AG10803 (cell line): ENCODE measurements around the gene TIGD4.
"Not testable (repeated sequence)": the region's sequence is repeated elsewhere in the genome, so short reads cannot be mapped to it uniquely, and the experiment has no call there.

Experiments used
- DNase-seq: peaks from one replicate; pipeline ENCODE4 v3.0.0; 2010; ENCODE audit warnings: low read depth
- H3K4me3 ChIP-seq: 2 replicates; pipeline ENCODE4 v1.5.1; 2011; ENCODE audit warnings: mild to moderate bottlenecking, low read length, control low read depth
- CTCF ChIP-seq: conservative IDR thresholded peaks from 2 replicates; pipeline ENCODE4 v1.5.1; 2011; ENCODE audit warnings: mild to moderate bottlenecking, low read length, control low read depth, inconsistent platforms

TIGD4 gene

DNA sequence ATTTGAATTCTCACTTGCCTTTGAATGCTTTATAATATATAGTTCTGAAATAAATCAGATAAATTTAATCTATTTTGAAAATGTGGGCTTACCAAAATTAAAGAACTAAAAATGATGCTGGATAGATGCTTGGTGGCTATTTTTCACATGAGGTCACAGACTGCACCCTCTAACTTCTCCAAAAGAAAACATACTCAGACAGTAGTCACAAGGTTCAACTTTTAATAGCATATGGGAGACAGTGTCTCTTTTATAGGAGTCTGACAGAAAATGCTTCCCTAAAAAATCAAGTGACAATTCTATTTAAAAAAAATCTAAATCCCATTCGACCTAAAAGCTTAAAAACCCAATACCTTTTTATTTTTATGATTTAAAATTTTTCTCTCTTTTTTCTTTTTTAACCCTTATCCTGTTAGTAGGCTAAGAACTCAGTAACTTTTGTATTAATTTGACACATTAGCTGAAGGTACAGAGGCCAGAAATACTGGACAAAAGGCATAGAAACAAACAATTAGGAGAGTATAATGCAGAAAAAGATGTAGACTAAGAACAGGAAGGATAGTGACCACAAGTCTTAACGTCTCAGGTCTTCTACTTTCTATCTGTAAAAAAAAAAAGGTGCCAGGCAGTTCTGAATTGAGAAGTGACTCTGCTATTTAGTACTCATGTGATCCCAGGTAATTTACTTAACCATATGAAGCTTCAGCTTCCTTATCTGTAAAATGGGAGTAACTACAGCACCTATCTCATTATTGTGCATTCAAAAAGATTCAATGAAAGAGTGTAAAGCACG is 7.6 kb downstream of the TIGD4 start:
- H3K4me3 ChIP-seq = no peak overlapping the region
- DNase-seq = no peak
- no peak for TF ChIP-seq CTCF

- not testable (repeated sequence) for H3K4me3 ChIP-seq
Observed at GRCh38 chr4:152765069-152765737, 14.3 kb downstream of the TIGD4 start.

GRCh38 chr4:152763796-152764195 is 15.7 kb downstream of the TIGD4 start:
- DNase-seq = no peak

More at GRCh38 chr4:152765069-152765737, 14.3 kb downstream of the TIGD4 start:
- not testable (repeated sequence) for DNase-seq

GRCh38 chr4:152748619-152749018 is 30.9 kb downstream of the TIGD4 start:
- TF ChIP-seq CTCF = no peak
- no peak for DNase-seq
- H3K4me3 ChIP-seq = no peak overlapping the region

More at GRCh38 chr4:152763796-152764195, 15.7 kb downstream of the TIGD4 start:
- H3K4me3 ChIP-seq = no peak overlapping the region
- no peak for TF ChIP-seq CTCF

DNA sequence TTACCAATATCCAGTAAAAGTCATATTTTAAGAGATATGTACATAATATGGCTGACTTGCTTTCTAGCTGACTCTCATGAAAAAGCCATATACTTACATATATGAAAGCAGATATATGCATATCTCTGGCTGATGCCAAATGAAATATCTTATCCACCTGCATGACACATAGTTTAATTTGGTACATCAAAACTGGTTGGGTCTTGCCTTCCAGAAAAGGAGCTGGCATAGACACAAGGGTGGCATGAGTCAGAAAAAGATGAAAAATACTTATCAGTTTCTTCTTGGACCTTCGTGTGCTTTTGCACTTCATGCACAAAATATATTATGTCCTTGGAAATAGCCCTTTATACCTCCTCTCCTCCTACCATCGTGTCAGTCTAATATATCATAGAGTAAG is 32.1 kb downstream of the TIGD4 start:
- no peak overlapping the region for H3K4me3 ChIP-seq
- no peak for TF ChIP-seq CTCF
- DNase-seq = no peak

DNA sequence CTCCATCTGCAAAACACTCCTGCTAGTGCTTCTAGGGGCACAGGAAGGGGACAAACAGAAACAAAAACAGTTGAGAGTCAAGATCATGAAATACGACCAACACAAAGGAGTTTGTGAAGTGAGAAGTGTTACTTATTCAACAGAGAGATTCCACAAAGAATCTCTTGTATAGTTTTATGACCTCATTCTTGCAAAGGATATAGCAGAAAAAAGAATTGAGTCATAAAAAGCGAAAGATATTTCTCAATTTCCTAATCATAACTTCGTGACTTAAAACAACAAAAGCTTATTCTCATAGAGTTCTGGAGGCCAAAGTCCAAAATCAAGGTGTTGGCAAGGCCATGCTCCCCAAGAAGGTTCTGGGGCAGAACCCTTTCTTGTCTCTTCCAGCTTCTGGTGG is 40.7 kb downstream of the TIGD4 start:
- TF ChIP-seq CTCF = no peak
- no peak for DNase-seq
- H3K4me3 ChIP-seq = no peak overlapping the region

- DNase-seq = no peak
- TF ChIP-seq CTCF = no peak
- H3K4me3 ChIP-seq = no peak overlapping the region
Observed at GRCh38 chr4:152735906-152736305, 43.6 kb downstream of the TIGD4 start.
